ENCODE measurements around the gene YARS1.
A peak's percentile ranks its signal among the peaks of the same experiment; 100 is the strongest.

YARS1 gene

GRCh38 chr1:32768110-32768850 lies 48.9 kb downstream of the YARS1 start:
- Histone ChIP-seq H3K27me3 (replicated peaks; ENCODE audit: control insufficient read depth, insufficient read depth, low read length) (no peaks in the 10 kb centered on the region), H3K9me3 (ENCODE audit: control insufficient read depth, low read length) (no peaks in the 10 kb centered on the region), H3K4me1 (ENCODE audit: control insufficient read depth, insufficient read depth, low read length) (peaks cover 26% of the 10 kb centered on the region), H3K4me3 (ENCODE audit: low read length) (peak overlapping the region; percentile 46), H3K9ac (ENCODE audit: low read length) (peak overlapping the region; percentile 64), H3K36me3 (ENCODE audit: control insufficient read depth, insufficient read depth, low read length, severe bottlenecking) (peaks cover 2% of the 10 kb centered on the region)
- DNase-seq (ENCODE audit: low read depth) = no peak

- Histone ChIP-seq H3K36me3 (ENCODE audit: control insufficient read depth, insufficient read depth, low read length, severe bottlenecking) (no peaks in the 10 kb centered on the region), H3K4me1 (ENCODE audit: control insufficient read depth, insufficient read depth, low read length) (peaks cover 26% of the 10 kb centered on the region), H3K4me3 (ENCODE audit: low read length) (no peak overlapping the region), H3K27me3 (replicated peaks; ENCODE audit: control insufficient read depth, insufficient read depth, low read length) (no peaks in the 10 kb centered on the region), H3K9me3 (ENCODE audit: control insufficient read depth, low read length) (no peaks in the 10 kb centered on the region), H3K9ac (ENCODE audit: low read length) (no peak overlapping the region)
- DNase-seq (ENCODE audit: low read depth) = no peak
These were observed 49.5 kb downstream of the YARS1 start for GRCh38 chr1:32767641-32768040.

- no peaks in the 10 kb centered on the region for H3K27me3 ChIP-seq (replicated peaks; ENCODE audit: control insufficient read depth, insufficient read depth, low read length)
- no peak overlapping the region for H3K4me3 ChIP-seq (ENCODE audit: low read length)
- peaks cover 28% of the 10 kb centered on the region for H3K4me1 ChIP-seq (ENCODE audit: control insufficient read depth, insufficient read depth, low read length)
- H3K9me3 ChIP-seq (ENCODE audit: control insufficient read depth, low read length) = no peaks in the 10 kb centered on the region
- no peaks in the 10 kb centered on the region for H3K36me3 ChIP-seq (ENCODE audit: control insufficient read depth, insufficient read depth, low read length, severe bottlenecking)
- no peak for DNase-seq (ENCODE audit: low read depth)
- no peak overlapping the region for H3K9ac ChIP-seq (ENCODE audit: low read length)
These were observed 50.0 kb downstream of the YARS1 start for GRCh38 chr1:32767156-32767555.

- no peaks in the 10 kb centered on the region for H3K27me3 ChIP-seq (replicated peaks; ENCODE audit: control insufficient read depth, insufficient read depth, low read length)
- DNase-seq (ENCODE audit: low read depth) = no peak
- H3K4me1 ChIP-seq (ENCODE audit: control insufficient read depth, insufficient read depth, low read length) = peaks cover 35% of the 10 kb centered on the region
- no peak overlapping the region for H3K4me3 ChIP-seq (ENCODE audit: low read length)
- H3K36me3 ChIP-seq (ENCODE audit: control insufficient read depth, insufficient read depth, low read length, severe bottlenecking) = no peaks in the 10 kb centered on the region
- H3K9me3 ChIP-seq (ENCODE audit: control insufficient read depth, low read length) = no peaks in the 10 kb centered on the region
- no peak overlapping the region for H3K9ac ChIP-seq (ENCODE audit: low read length)
These were observed 50.7 kb downstream of the YARS1 start for GRCh38 chr1:32766328-32766972.

GRCh38 chr1:32765570-32766327 lies 51.4 kb downstream of the YARS1 start:
- H3K9ac ChIP-seq (ENCODE audit: low read length) = no peak overlapping the region
- DNase-seq (ENCODE audit: low read depth) = no peak
- H3K4me1 ChIP-seq (ENCODE audit: control insufficient read depth, insufficient read depth, low read length) = peaks cover 39% of the 10 kb centered on the region
- no peaks in the 10 kb centered on the region for H3K27me3 ChIP-seq (replicated peaks; ENCODE audit: control insufficient read depth, insufficient read depth, low read length)
- H3K9me3 ChIP-seq (ENCODE audit: control insufficient read depth, low read length) = no peaks in the 10 kb centered on the region
- H3K36me3 ChIP-seq (ENCODE audit: control insufficient read depth, insufficient read depth, low read length, severe bottlenecking) = no peaks in the 10 kb centered on the region
- no peak overlapping the region for H3K4me3 ChIP-seq (ENCODE audit: low read length)

DNA sequence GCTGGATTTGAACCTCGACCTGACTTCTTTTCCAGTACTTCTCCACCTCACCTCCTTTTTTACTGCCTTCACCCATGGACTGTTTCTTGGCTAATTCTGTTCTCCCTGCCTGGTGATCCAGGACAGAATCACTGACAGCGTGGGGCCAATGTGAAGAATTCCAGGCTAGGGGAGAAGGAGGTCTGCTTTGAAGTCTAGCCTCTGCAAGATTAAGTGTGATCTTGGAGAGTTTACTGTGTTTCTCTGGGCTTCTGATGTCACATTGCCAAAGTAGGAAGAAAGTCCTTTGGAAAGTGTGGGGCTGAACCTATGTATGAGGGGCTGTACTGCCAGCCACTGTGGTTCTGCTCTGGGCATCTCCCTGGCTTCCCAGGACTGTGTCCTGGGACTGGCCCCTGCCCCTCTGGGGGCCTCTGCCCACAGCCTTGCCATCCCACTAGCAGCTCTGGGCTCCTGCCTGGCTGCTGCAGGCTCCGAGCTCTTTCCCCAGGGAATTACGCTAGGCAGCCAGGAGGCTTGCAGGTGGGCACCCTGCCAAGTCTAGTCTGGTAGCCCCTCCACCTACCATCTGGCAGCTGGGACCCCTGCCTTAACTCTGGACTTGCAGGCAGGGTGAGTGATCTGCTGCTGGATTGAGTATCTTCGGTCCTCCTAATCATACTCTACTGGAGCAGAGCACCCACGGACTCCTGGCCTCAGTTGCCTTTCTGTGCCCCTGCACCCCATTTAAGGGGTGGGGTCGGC lies 52.2 kb downstream of the YARS1 start:
- H3K4me1 ChIP-seq (ENCODE audit: control insufficient read depth, insufficient read depth, low read length) = peaks cover 39% of the 10 kb centered on the region

GRCh38 chr1:32763221-32763620 lies 53.9 kb downstream of the YARS1 start:
- H3K9me3 ChIP-seq (ENCODE audit: control insufficient read depth, low read length) = no peaks in the 10 kb centered on the region
- no peak for DNase-seq (ENCODE audit: low read depth)
- no peak overlapping the region for H3K4me3 ChIP-seq (ENCODE audit: low read length)
- no peaks in the 10 kb centered on the region for H3K27me3 ChIP-seq (replicated peaks; ENCODE audit: control insufficient read depth, insufficient read depth, low read length)
- H3K4me1 ChIP-seq (ENCODE audit: control insufficient read depth, insufficient read depth, low read length) = peaks cover 24% of the 10 kb centered on the region
- no peaks in the 10 kb centered on the region for H3K36me3 ChIP-seq (ENCODE audit: control insufficient read depth, insufficient read depth, low read length, severe bottlenecking)
- no peak overlapping the region for H3K9ac ChIP-seq (ENCODE audit: low read length)

More for the DNA sequence above, 52.2 kb downstream of the YARS1 start:
- no peaks in the 10 kb centered on the region for H3K9me3 ChIP-seq (ENCODE audit: control insufficient read depth, low read length)
- no peaks in the 10 kb centered on the region for H3K27me3 ChIP-seq (replicated peaks; ENCODE audit: control insufficient read depth, insufficient read depth, low read length)
- DNase-seq (ENCODE audit: low read depth) = no peak
- H3K4me3 ChIP-seq (ENCODE audit: low read length) = no peak overlapping the region
- no peak overlapping the region for H3K9ac ChIP-seq (ENCODE audit: low read length)
- H3K36me3 ChIP-seq (ENCODE audit: control insufficient read depth, insufficient read depth, low read length, severe bottlenecking) = no peaks in the 10 kb centered on the region

DNA sequence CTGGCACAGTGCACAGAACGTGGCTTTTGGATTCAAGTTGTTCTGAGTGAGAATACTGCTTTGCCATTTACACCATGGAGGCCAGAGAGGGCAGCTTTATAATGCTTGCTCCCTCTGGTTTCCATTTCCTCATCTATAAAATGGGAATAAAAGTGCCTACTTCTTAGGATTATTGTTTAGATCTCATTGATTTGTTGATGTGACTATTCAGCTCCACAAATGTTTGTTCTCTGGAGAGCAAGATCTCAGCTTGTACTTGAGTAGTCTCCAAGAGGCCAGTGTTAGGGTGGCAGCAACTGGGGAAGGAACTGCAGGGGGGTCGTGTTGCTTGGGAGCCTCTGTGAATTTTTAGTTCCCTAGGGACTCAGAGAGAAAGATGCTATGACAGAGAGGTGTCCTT lies 55.2 kb downstream of the YARS1 start:
- no peak for DNase-seq (ENCODE audit: low read depth)
- H3K9ac ChIP-seq (ENCODE audit: low read length) = no peak overlapping the region
- no peaks in the 10 kb centered on the region for H3K27me3 ChIP-seq (replicated peaks; ENCODE audit: control insufficient read depth, insufficient read depth, low read length)
- H3K4me1 ChIP-seq (ENCODE audit: control insufficient read depth, insufficient read depth, low read length) = peaks cover 19% of the 10 kb centered on the region
- H3K4me3 ChIP-seq (ENCODE audit: low read length) = no peak overlapping the region
- no peaks in the 10 kb centered on the region for H3K36me3 ChIP-seq (ENCODE audit: control insufficient read depth, insufficient read depth, low read length, severe bottlenecking)
- H3K9me3 ChIP-seq (ENCODE audit: control insufficient read depth, low read length) = no peaks in the 10 kb centered on the region

GRCh38 chr1:32761253-32761877 lies 55.8 kb downstream of the YARS1 start:
- H3K4me3 ChIP-seq (ENCODE audit: low read length) = no peak overlapping the region
- no peaks in the 10 kb centered on the region for H3K9me3 ChIP-seq (ENCODE audit: control insufficient read depth, low read length)
- no peaks in the 10 kb centered on the region for H3K36me3 ChIP-seq (ENCODE audit: control insufficient read depth, insufficient read depth, low read length, severe bottlenecking)
- H3K4me1 ChIP-seq (ENCODE audit: control insufficient read depth, insufficient read depth, low read length) = peaks cover 19% of the 10 kb centered on the region
- H3K9ac ChIP-seq (ENCODE audit: low read length) = no peak overlapping the region
- H3K27me3 ChIP-seq (replicated peaks; ENCODE audit: control insufficient read depth, insufficient read depth, low read length) = no peaks in the 10 kb centered on the region
- peak; percentile 70 for DNase-seq (ENCODE audit: low read depth)

DNA sequence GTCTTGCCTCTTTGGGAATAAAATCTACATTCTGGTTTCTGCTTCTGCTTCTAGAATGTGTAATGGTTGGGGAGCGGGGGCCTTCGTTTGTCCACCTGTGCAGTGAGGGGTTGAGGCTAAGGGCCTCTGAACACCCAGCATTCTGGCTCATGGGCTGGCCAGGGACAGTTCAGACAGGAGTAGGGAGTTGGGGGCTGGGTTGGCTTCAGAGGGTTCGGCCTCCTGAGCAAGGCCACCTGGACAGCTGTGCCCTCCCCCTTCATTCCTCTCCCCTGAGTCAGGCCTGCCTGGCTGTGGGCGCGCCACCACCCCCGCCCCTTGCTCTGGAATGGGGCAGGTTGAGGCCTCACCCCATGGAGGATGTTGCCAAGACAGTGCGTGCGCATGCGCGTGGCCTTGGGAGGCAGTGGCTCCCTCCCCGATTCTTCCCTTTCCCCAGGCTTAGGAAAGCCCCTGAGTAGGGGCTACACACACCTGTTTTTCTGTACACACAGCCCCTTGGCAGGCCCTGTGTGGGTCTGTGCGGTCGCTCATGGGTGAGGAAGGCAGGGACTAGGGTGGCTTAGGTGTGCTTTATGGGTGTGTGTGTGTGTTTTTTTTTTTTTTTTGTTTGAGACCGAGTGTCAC lies 57.0 kb downstream of the YARS1 start:
- H3K36me3 ChIP-seq (ENCODE audit: control insufficient read depth, insufficient read depth, low read length, severe bottlenecking) = no peaks in the 10 kb centered on the region
- no peaks in the 10 kb centered on the region for H3K27me3 ChIP-seq (replicated peaks; ENCODE audit: control insufficient read depth, insufficient read depth, low read length)
- DNase-seq (ENCODE audit: low read depth) = no peak
- peaks cover 17% of the 10 kb centered on the region for H3K4me1 ChIP-seq (ENCODE audit: control insufficient read depth, insufficient read depth, low read length)
- no peak overlapping the region for H3K4me3 ChIP-seq (ENCODE audit: low read length)
- H3K9me3 ChIP-seq (ENCODE audit: control insufficient read depth, low read length) = no peaks in the 10 kb centered on the region
- H3K9ac ChIP-seq (ENCODE audit: low read length) = no peak overlapping the region

Measured in adipocyte (in vitro differentiated cells).